OCI-LY7 (cell line): ENCODE measurements around the gene SPO11.

Experiments used
- EZH2phosphoT487 ChIP-seq: fragments of 200-600 bp; sonication (generic); IDR thresholded peaks from 2 replicates; pipeline ENCODE4 v1.6.1; 2018; ENCODE audit warnings: low read depth, borderline replicate concordance, mild to moderate bottlenecking, mixed run types, antibody characterized with exemption, low read length, moderate library complexity, mixed read lengths
- TF ChIP-seq, protein P1 (sequence below): fragments of 200-600 bp; sonication (generic); conservative IDR thresholded peaks from 2 replicates; pipeline ENCODE4 v1.5.1; 2014; ENCODE audit warnings: mild to moderate bottlenecking, antibody characterized with exemption, low read length, moderate library complexity, mixed read lengths

DNA sequence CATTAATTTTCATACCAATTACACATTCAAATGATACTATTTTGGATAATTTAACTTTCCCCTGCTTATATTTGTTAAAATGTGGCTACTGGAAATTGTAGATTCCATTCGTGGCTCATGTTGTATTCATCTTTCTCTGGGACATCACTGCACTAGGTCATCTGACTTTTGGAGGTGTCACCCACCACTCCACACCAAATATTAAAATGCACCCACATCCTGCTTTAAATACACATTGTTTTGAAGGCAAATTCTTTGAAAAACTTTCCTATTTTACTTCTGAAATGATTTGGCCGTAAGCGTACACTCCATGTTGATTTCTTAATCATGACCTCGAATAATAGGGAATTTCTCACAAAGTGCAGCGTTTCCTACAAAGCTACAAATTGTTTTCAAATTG is 52.9 kb downstream of the SPO11 start:
- TF ChIP-seq, protein P1, sequence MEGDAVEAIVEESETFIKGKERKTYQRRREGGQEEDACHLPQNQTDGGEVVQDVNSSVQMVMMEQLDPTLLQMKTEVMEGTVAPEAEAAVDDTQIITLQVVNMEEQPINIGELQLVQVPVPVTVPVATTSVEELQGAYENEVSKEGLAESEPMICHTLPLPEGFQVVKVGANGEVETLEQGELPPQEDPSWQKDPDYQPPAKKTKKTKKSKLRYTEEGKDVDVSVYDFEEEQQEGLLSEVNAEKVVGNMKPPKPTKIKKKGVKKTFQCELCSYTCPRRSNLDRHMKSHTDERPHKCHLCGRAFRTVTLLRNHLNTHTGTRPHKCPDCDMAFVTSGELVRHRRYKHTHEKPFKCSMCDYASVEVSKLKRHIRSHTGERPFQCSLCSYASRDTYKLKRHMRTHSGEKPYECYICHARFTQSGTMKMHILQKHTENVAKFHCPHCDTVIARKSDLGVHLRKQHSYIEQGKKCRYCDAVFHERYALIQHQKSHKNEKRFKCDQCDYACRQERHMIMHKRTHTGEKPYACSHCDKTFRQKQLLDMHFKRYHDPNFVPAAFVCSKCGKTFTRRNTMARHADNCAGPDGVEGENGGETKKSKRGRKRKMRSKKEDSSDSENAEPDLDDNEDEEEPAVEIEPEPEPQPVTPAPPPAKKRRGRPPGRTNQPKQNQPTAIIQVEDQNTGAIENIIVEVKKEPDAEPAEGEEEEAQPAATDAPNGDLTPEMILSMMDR, result no peak
- TF ChIP-seq EZH2phosphoT487, result no peak
